ENCODE data around the gene DCDC2C.
"Not testable (repeated sequence)": the region's sequence is repeated elsewhere in the genome, so short reads cannot be mapped to it uniquely, and the experiment has no call there.

The DCDC2C gene

GRCh38 chr2:3703236-3703756 is at the start of gene DCDC2C:
DCDC2C (plus strand) TSS chr2:3703575; CDS start chr2:3703752, 177 bp downstream.
- DNase-seq: no peak

GRCh38 chr2:3654011-3654410 is 49.4 kb upstream of the DCDC2C start:
- no peak for DNase-seq

- no peak for DNase-seq
Observed at GRCh38 chr2:3654531-3655225, 48.7 kb upstream of the DCDC2C start.

- DNase-seq: no peak
Observed at GRCh38 chr2:3655871-3656761, 47.3 kb upstream of the DCDC2C start.

GRCh38 chr2:3656762-3657721 is 46.3 kb upstream of the DCDC2C start:
- no peak for DNase-seq

- DNase-seq: no peak
Observed at GRCh38 chr2:3657881-3658280, 45.5 kb upstream of the DCDC2C start, which contains the start of gene ALLC. ALLC (plus strand) TSS chr2:3658200; CDS start chr2:3671158, 12,958 bp downstream.

GRCh38 chr2:3659447-3660432 is 43.6 kb upstream of the DCDC2C start:
- no peak for DNase-seq

GRCh38 chr2:3660640-3661039 is 42.7 kb upstream of the DCDC2C start:
- DNase-seq: not testable (repeated sequence)

GRCh38 chr2:3661149-3661660 is 42.2 kb upstream of the DCDC2C start:
- DNase-seq: no peak

- DNase-seq: no peak
Observed at GRCh38 chr2:3662239-3662638, 41.1 kb upstream of the DCDC2C start.

GRCh38 chr2:3664118-3664517 is 39.3 kb upstream of the DCDC2C start:
- DNase-seq: no peak

GRCh38 chr2:3664925-3665324 is 38.5 kb upstream of the DCDC2C start:
- DNase-seq: no peak

- no peak for DNase-seq
Observed at GRCh38 chr2:3665886-3666612, 37.3 kb upstream of the DCDC2C start.

- no peak for DNase-seq
Observed at GRCh38 chr2:3666613-3666975, 36.8 kb upstream of the DCDC2C start.

- DNase-seq: no peak
Observed at GRCh38 chr2:3667151-3667631, 36.2 kb upstream of the DCDC2C start.

- no peak for DNase-seq
Observed at GRCh38 chr2:3669656-3670055, 33.7 kb upstream of the DCDC2C start.

GRCh38 chr2:3670376-3670775 is 33.0 kb upstream of the DCDC2C start:
- no peak for DNase-seq

- DNase-seq: no peak
Observed at GRCh38 chr2:3670941-3671340, 32.4 kb upstream of the DCDC2C start.

GRCh38 chr2:3672861-3673678 is 30.3 kb upstream of the DCDC2C start:
- DNase-seq: no peak

Data from NCI-H226 (cell line).